Measurements from ENCODE around the gene IZUMO1R.

The IZUMO1R gene

DNA sequence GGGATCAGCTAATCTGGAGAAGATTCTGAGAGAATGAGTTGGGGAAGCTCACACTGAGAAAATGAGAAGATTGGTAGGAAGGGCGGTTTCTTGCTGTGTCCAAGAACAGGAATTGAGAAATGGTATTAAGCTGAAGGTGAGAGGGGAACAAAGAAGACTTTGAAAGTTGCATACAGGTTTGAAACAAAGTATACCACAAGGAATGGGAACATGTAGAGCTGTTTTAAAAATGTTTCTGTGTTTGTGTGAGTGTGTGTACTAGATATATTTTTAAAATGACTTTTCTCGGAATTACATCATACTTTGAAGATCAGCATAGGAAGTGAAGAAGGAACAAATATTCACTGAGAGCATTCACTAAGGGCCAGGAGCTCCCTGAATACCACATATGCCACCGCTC lies 24.4 kb upstream of the IZUMO1R start:
- no peaks in the 10 kb centered on the region for H3K9me3 ChIP-seq
- no peaks in the 10 kb centered on the region for H3K27me3 ChIP-seq
- TF ChIP-seq, protein P1, sequence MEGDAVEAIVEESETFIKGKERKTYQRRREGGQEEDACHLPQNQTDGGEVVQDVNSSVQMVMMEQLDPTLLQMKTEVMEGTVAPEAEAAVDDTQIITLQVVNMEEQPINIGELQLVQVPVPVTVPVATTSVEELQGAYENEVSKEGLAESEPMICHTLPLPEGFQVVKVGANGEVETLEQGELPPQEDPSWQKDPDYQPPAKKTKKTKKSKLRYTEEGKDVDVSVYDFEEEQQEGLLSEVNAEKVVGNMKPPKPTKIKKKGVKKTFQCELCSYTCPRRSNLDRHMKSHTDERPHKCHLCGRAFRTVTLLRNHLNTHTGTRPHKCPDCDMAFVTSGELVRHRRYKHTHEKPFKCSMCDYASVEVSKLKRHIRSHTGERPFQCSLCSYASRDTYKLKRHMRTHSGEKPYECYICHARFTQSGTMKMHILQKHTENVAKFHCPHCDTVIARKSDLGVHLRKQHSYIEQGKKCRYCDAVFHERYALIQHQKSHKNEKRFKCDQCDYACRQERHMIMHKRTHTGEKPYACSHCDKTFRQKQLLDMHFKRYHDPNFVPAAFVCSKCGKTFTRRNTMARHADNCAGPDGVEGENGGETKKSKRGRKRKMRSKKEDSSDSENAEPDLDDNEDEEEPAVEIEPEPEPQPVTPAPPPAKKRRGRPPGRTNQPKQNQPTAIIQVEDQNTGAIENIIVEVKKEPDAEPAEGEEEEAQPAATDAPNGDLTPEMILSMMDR (IDR thresholded peaks at IDR 0.05), result no peak
- no peaks in the 10 kb centered on the region for H3K36me3 ChIP-seq
- no peak overlapping the region for H3K4me3 ChIP-seq (ENCODE audit: low read depth in 1 of 2, low read length in 1 of 2)
- H3K4me1 ChIP-seq (ENCODE audit: control insufficient read depth in 1 of 2, insufficient read depth in 1 of 2, low read depth in 1 of 2, low read length in 1 of 2), result no peaks in the 10 kb centered on the region
- H3K27ac ChIP-seq, result no peak overlapping the region

DNA sequence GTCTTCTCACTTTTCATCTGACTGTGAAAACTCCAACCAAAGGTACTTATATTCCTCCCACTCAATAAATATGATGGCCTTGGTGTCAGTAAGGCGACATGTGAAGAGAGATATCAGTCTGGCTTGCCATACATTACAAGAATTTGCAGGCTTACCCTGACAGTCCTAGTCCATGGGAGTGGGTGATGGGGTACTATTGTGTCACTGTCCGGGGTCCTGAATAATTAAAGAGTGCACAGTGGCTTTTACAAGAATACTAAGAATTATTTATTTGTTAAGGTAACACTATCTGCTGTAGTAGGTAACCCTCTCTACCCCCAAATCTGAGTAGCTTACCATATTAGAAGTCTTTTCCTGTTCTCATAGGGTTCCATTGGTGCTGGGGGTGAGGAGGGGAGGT lies 23.1 kb upstream of the IZUMO1R start:
- Histone ChIP-seq H3K36me3 (no peaks in the 10 kb centered on the region), H3K27me3 (no peaks in the 10 kb centered on the region), H3K4me3 (ENCODE audit: low read depth in 1 of 2, low read length in 1 of 2) (no peak overlapping the region), H3K9me3 (no peaks in the 10 kb centered on the region), H3K4me1 (ENCODE audit: control insufficient read depth in 1 of 2, insufficient read depth in 1 of 2, low read depth in 1 of 2, low read length in 1 of 2) (no peaks in the 10 kb centered on the region), H3K27ac (no peak overlapping the region)
- TF ChIP-seq, protein P1 (IDR thresholded peaks at IDR 0.05), result no peak

DNA sequence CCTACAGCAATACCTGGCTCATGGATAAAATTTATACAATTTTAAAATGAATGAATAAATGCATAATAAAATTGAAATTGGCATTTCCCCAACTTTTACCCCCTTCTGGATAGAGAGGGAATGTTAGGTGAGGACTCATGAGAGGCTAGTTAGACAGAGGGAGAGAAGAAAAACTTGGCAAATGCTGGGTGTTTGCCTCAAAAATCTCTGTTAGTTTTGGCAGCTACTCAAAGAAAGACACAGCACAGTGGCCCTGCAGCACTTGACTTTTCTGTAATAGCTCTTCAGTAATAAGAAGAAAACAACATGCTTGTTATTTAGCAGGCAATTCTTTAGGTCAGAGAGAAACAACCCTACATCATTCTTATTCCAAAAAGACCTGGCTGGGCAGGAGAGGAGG lies 20.7 kb upstream of the IZUMO1R start:
- H3K36me3 ChIP-seq, result no peaks in the 10 kb centered on the region
- H3K9me3 ChIP-seq, result no peaks in the 10 kb centered on the region
- H3K27me3 ChIP-seq, result no peaks in the 10 kb centered on the region
- no peaks in the 10 kb centered on the region for H3K4me1 ChIP-seq (ENCODE audit: control insufficient read depth in 1 of 2, insufficient read depth in 1 of 2, low read depth in 1 of 2, low read length in 1 of 2)
- H3K4me3 ChIP-seq (ENCODE audit: low read depth in 1 of 2, low read length in 1 of 2), result no peak overlapping the region
- H3K27ac ChIP-seq, result no peak overlapping the region
- TF ChIP-seq, protein P1 (IDR thresholded peaks at IDR 0.05), result no peak

DNA sequence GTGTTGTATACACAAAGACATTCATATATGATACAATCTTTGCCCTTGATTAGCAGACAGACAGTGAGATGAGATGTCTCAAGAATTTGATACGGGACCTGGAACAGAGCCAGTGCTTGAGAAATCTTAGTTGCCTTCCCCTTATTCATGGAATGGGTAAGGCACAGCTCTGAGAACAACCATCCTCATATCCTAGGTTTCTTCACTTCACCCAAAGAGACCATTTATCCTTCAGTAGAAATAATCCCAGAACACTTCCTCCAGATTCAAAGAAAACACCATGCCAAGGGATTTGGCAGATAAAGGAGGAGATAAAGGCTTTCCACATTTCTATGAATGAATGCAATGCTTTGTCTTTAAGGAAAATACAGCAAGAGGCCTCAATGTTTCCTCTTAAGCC lies 8.8 kb upstream of the IZUMO1R start:
- no peaks in the 10 kb centered on the region for H3K4me1 ChIP-seq (ENCODE audit: control insufficient read depth in 1 of 2, insufficient read depth in 1 of 2, low read depth in 1 of 2, low read length in 1 of 2)
- no peaks in the 10 kb centered on the region for H3K27me3 ChIP-seq
- no peaks in the 10 kb centered on the region for H3K9me3 ChIP-seq
- no peak overlapping the region for H3K27ac ChIP-seq
- H3K36me3 ChIP-seq, result no peaks in the 10 kb centered on the region
- no peak overlapping the region for H3K4me3 ChIP-seq (ENCODE audit: low read depth in 1 of 2, low read length in 1 of 2)
- TF ChIP-seq, protein P1 (IDR thresholded peaks at IDR 0.05), result no peak

DNA sequence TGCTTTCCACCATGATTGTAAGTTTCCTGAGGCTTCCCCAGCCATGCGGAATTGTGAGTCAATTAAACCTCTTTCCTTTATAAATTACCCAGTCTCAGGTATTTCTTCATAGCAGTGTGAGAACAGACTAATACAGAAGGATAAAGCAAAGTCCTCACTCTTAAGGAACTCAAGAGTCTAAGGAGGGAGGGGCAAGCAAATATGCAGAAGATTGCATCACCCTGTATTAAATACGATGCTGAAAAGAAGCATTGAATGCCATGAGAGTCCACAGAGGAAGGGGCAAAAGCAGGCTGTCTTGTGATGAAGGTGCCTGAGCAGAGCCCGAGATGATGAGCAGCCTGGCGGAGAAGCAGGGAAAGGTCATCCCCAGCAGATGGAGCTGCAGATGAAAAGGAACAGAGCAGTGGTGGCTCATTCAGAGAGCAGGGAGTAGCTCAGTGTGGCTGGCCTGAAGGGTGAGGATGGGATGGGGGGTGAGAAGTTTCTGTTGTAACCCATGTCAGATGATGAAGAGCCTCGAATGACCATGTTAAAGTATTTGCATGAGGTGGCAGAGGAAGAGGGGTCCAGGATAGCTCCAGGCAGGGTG lies 6.3 kb upstream of the IZUMO1R start:
- H3K36me3 ChIP-seq, result no peaks in the 10 kb centered on the region
- H3K27me3 ChIP-seq, result no peaks in the 10 kb centered on the region
- H3K4me1 ChIP-seq (ENCODE audit: control insufficient read depth in 1 of 2, insufficient read depth in 1 of 2, low read depth in 1 of 2, low read length in 1 of 2), result no peaks in the 10 kb centered on the region
- TF ChIP-seq, protein P1 (IDR thresholded peaks at IDR 0.05), result no peak
- no peaks in the 10 kb centered on the region for H3K9me3 ChIP-seq
- H3K4me3 ChIP-seq (ENCODE audit: low read depth in 1 of 2, low read length in 1 of 2), result no peak overlapping the region
- H3K27ac ChIP-seq, result no peak overlapping the region

DNA sequence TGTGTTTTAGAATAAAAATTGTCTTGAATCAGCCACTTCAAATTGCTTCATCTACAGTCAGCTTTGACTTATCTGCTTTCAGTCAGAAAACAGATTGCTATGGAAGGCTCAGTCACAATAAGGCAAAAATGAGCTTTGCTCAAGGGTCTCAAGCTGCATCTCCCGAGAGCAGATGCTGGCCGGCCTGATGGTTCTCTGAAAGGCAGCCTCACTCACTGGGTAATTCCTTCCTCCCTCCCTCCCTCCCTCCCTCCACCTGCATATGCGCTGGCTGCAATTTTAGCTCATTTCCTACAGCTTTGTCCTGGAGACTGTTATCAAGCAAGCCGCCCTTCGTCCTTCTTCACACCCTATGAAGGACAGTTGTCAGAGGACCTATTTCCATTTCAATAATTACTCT lies 1.6 kb upstream of the IZUMO1R start:
- TF ChIP-seq, protein P1 (IDR thresholded peaks at IDR 0.05), result no peak
- H3K27ac ChIP-seq, result no peak overlapping the region
- H3K4me1 ChIP-seq (ENCODE audit: control insufficient read depth in 1 of 2, insufficient read depth in 1 of 2, low read depth in 1 of 2, low read length in 1 of 2), result no peaks in the 10 kb centered on the region
- H3K27me3 ChIP-seq, result no peaks in the 10 kb centered on the region
- H3K4me3 ChIP-seq (ENCODE audit: low read depth in 1 of 2, low read length in 1 of 2), result no peak overlapping the region
- no peaks in the 10 kb centered on the region for H3K9me3 ChIP-seq
- no peaks in the 10 kb centered on the region for H3K36me3 ChIP-seq
